Measurements from ENCODE around the gene KIAA1217.

The KIAA1217 gene

DNA sequence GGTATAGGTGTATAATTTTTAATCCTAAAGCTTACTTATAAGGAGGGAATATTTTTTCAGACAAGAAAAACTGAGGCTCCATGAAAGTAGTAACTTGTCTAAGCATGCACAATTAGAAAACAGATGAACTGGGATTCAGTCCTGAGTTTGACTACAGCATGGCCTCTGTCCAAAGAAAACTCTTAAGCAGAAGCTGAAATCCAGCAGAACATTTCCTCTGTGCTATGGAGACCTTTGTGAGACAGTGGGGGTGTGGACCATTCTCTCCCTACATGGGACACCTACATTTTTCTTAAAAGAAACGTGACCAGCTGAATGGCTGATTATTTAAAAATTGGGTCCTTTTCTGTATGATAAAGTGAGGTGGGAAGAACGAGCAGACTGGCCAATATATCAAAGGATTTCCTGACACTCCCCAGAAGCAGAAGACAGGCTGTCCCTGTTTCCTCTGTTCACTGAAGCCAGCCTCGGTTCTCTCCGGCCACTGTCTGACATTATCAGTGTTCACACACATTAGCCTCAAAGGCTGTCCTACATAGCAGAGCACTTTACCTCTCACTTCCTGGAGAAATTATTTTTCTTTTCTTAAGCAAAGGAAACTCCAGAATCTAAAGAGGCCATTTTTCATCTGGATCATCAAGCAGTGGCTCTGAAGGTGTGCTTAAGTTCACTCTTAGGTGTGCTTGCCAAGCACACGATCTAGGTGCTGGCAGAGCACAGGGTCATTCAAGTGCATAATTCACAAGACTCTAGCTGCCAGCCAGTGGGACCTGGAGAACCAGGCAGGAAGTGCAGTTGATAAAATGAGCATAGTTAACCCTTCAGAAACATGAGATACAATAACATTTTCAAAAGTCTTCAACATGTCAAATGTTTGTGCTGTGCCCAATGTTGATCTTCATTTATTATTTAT is 40.4 kb upstream of the KIAA1217 start:
- Histone ChIP-seq H4K20me1 (ENCODE audit: insufficient read depth, low read length) (no peaks in the 10 kb centered on the region), H3K79me2 (ENCODE audit: insufficient read depth, low read length) (no peaks in the 10 kb centered on the region), H3K4me3 (ENCODE audit: low read depth in 1 of 2, low read length in 2 of 2) (no peak overlapping the region), H3K4me1 (ENCODE audit: insufficient read depth, low read length) (no peaks in the 10 kb centered on the region), H3K9me3 (ENCODE audit: insufficient read depth, low read length, severe bottlenecking) (no peaks in the 10 kb centered on the region), H2AFZ (ENCODE audit: low read depth, low read length) (no peak overlapping the region), H3K4me2 (ENCODE audit: insufficient read depth, low read length) (no peak overlapping the region), H3K27ac (ENCODE audit: low read length) (no peak overlapping the region), H3K9ac (ENCODE audit: low read depth, low read length) (no peak overlapping the region), H3K27me3 (ENCODE audit: insufficient read depth, low read length, poor library complexity) (no peaks in the 10 kb centered on the region), H3K36me3 (ENCODE audit: insufficient read depth, low read length) (no peaks in the 10 kb centered on the region)
- DNase-seq (no peak), ATAC-seq (ENCODE audit: insufficient read depth, low read depth) (no peak)
- TF ChIP-seq EZH2 (IDR thresholded peaks at IDR 0.05; ENCODE audit: borderline replicate concordance, low read depth, low read length, severe bottlenecking), result no peak
- TF ChIP-seq, protein P1, sequence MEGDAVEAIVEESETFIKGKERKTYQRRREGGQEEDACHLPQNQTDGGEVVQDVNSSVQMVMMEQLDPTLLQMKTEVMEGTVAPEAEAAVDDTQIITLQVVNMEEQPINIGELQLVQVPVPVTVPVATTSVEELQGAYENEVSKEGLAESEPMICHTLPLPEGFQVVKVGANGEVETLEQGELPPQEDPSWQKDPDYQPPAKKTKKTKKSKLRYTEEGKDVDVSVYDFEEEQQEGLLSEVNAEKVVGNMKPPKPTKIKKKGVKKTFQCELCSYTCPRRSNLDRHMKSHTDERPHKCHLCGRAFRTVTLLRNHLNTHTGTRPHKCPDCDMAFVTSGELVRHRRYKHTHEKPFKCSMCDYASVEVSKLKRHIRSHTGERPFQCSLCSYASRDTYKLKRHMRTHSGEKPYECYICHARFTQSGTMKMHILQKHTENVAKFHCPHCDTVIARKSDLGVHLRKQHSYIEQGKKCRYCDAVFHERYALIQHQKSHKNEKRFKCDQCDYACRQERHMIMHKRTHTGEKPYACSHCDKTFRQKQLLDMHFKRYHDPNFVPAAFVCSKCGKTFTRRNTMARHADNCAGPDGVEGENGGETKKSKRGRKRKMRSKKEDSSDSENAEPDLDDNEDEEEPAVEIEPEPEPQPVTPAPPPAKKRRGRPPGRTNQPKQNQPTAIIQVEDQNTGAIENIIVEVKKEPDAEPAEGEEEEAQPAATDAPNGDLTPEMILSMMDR (IDR thresholded peaks at IDR 0.05; ENCODE audit: borderline replicate concordance, extremely low read depth, low read length, poor library complexity, severe bottlenecking), result no peak

DNA sequence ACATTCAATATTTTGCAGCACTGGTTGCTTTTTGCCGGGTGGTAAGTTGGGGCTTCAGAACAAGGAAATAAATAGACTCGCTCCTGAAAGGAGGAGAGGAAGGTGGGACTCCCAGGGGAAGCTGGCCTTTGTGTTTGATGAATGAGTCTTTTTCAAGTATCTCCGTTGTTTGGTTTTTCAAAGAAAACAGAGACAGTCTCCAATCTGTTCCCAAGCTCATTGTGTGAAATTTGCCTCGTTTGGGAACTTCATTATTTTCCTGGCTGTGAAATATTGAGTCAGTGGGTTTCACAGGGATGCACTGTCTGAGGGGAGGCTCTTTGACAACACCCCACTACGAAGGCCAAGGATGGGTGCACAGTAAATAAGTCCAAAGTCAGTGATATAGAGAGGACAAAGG is 38.7 kb upstream of the KIAA1217 start:
- Histone ChIP-seq H3K27ac (ENCODE audit: low read length) (no peak overlapping the region), H3K27me3 (ENCODE audit: insufficient read depth, low read length, poor library complexity) (no peaks in the 10 kb centered on the region), H3K4me2 (ENCODE audit: insufficient read depth, low read length) (no peak overlapping the region), H3K36me3 (ENCODE audit: insufficient read depth, low read length) (no peaks in the 10 kb centered on the region), H3K4me3 (ENCODE audit: low read depth in 1 of 2, low read length in 2 of 2) (no peak overlapping the region), H2AFZ (ENCODE audit: low read depth, low read length) (no peak overlapping the region), H3K79me2 (ENCODE audit: insufficient read depth, low read length) (no peaks in the 10 kb centered on the region), H4K20me1 (ENCODE audit: insufficient read depth, low read length) (no peaks in the 10 kb centered on the region), H3K9me3 (ENCODE audit: insufficient read depth, low read length, severe bottlenecking) (no peaks in the 10 kb centered on the region), H3K9ac (ENCODE audit: low read depth, low read length) (no peak overlapping the region), H3K4me1 (ENCODE audit: insufficient read depth, low read length) (no peaks in the 10 kb centered on the region)
- TF ChIP-seq, protein P1 (IDR thresholded peaks at IDR 0.05; ENCODE audit: borderline replicate concordance, extremely low read depth, low read length, poor library complexity, severe bottlenecking), result no peak
- no peak for DNase-seq
- ATAC-seq (ENCODE audit: insufficient read depth, low read depth), result no peak

DNA sequence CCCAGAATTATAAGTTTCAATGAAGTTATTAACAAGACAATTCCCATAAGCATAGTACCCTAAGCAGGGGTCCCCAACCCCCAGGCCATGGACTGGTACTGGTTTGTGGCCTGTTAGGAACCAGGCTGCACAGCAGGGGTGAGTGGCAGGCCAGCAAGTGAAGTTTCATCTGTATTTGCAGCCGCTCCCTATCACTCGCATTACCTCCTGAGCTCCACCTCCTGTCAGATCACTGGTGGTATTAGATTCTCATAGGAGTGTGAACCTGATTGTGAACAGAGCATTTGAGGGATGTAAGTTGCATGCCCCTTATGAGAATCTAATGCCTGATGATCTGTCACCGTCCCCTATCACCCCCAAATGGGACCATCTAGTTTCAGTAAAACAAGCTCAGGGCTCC is 36.0 kb upstream of the KIAA1217 start:
- H3K27me3 ChIP-seq (ENCODE audit: insufficient read depth, low read length, poor library complexity), result no peaks in the 10 kb centered on the region
- no peaks in the 10 kb centered on the region for H3K4me1 ChIP-seq (ENCODE audit: insufficient read depth, low read length)
- no peak overlapping the region for H3K27ac ChIP-seq (ENCODE audit: low read length)
- TF ChIP-seq EZH2 (IDR thresholded peaks at IDR 0.05; ENCODE audit: borderline replicate concordance, low read depth, low read length, severe bottlenecking), result no peak
- TF ChIP-seq, protein P1 (IDR thresholded peaks at IDR 0.05; ENCODE audit: borderline replicate concordance, extremely low read depth, low read length, poor library complexity, severe bottlenecking), result no peak
- DNase-seq, result no peak
- no peak overlapping the region for H3K4me2 ChIP-seq (ENCODE audit: insufficient read depth, low read length)
- ATAC-seq (ENCODE audit: insufficient read depth, low read depth), result no peak
- no peaks in the 10 kb centered on the region for H4K20me1 ChIP-seq (ENCODE audit: insufficient read depth, low read length)
- no peaks in the 10 kb centered on the region for H3K79me2 ChIP-seq (ENCODE audit: insufficient read depth, low read length)
- H3K4me3 ChIP-seq (ENCODE audit: low read depth in 1 of 2, low read length in 2 of 2), result no peak overlapping the region
- H2AFZ ChIP-seq (ENCODE audit: low read depth, low read length), result no peak overlapping the region
- H3K9ac ChIP-seq (ENCODE audit: low read depth, low read length), result no peak overlapping the region
- no peaks in the 10 kb centered on the region for H3K9me3 ChIP-seq (ENCODE audit: insufficient read depth, low read length, severe bottlenecking)
- no peaks in the 10 kb centered on the region for H3K36me3 ChIP-seq (ENCODE audit: insufficient read depth, low read length)
